ENCODE measurements around the gene NEGR1. TPM values are rescaled to one million over a fixed set of nuclear protein-coding genes. Genes with fewer than 3 reads are reported as not detected.

The NEGR1 gene
- total RNA-seq, 1 experiment from 2014 or later, result 0.05 TPM

GRCh38 chr1:71745326-71745725, 537.0 kb downstream of the NEGR1 start:
- ChIA-PET POLR2A (no interaction called here), CTCF (no interaction called here), RAD21 (ENCODE audit: low non-redundant PET in 1 of 2, low total read pairs in 2 of 2, uncharacterized antibody in 2 of 2, unreplicated experiment in 2 of 2) (no interaction called here)
- TF ChIP-seq CBX3 (IDR thresholded peaks at IDR 0.05; ENCODE audit: low read depth), result no peak
- no peak for TF ChIP-seq MAX (IDR thresholded peaks at IDR 0.05)
- TF ChIP-seq SIN3A (IDR thresholded peaks at IDR 0.05; ENCODE audit: low read depth), result no peak
- TF ChIP-seq ATF3 (IDR thresholded peaks at IDR 0.05), result no peak
- TF ChIP-seq ZFX (IDR thresholded peaks at IDR 0.05), result no peak
- TF ChIP-seq EGR1 (IDR thresholded peaks at IDR 0.05; ENCODE audit: low read depth), result no peak
- TF ChIP-seq CTCF (IDR thresholded peaks at IDR 0.05 in 2 of 3, conservative IDR thresholded peaks at IDR 0.05 in 1 of 3; ENCODE audit: borderline replicate concordance in 1 of 3, insufficient read depth in 1 of 3, low read depth in 2 of 3, low read length in 2 of 3), result no peak
- TF ChIP-seq SP1 (IDR thresholded peaks at IDR 0.05; ENCODE audit: low read depth), result no peak
- no peak for TF ChIP-seq SRF (IDR thresholded peaks at IDR 0.05; ENCODE audit: low read depth)
- TF ChIP-seq EZH2phosphoT487 (IDR thresholded peaks at IDR 0.05; ENCODE audit: borderline replicate concordance), result no peak
- no peak for TF ChIP-seq POLR2A (IDR thresholded peaks at IDR 0.05; ENCODE audit: borderline replicate concordance, extremely low read depth, insufficient read depth, insufficient read length)
- Histone ChIP-seq H3K9me2 (ENCODE audit: insufficient read depth) (no peaks in the 10 kb centered on the region), H3K36me3 (ENCODE audit: control insufficient read depth in 1 of 2, insufficient read depth in 2 of 2, low read length in 2 of 2) (no peaks in the 10 kb centered on the region), H3K9ac (ENCODE audit: low read length) (no peak overlapping the region), H3K27me3 (ENCODE audit: insufficient read depth, low read length) (no peaks in the 10 kb centered on the region), H3K27ac (ENCODE audit: low read depth, low read length) (no peak overlapping the region), H4K20me1 (ENCODE audit: insufficient read depth) (no peaks in the 10 kb centered on the region), H3K9me3 (ENCODE audit: control insufficient read depth in 1 of 2, insufficient read depth in 1 of 2, low read depth in 1 of 2, low read length in 2 of 2) (peaks cover 0 to 5% of the 10 kb centered on the region in 2 experiments; a peak in 2 of 4 replicates), H3K4me2 (ENCODE audit: low read length) (no peak overlapping the region), H3K4me1 (ENCODE audit: control insufficient read depth in 1 of 2, insufficient read depth in 2 of 2, low read length in 2 of 2) (no peaks in the 10 kb centered on the region; a peak in 1 of 4 replicates), H3K4me3 (replicated peaks in 1 of 2; ENCODE audit: low read depth in 1 of 2, low read length in 2 of 2) (no peak overlapping the region), H3K79me2 (ENCODE audit: insufficient read depth, low read length) (no peaks in the 10 kb centered on the region), H2AFZ (ENCODE audit: low read depth, low read length, poor library complexity, severe bottlenecking) (no peak overlapping the region)
- ATAC-seq, result no peak
- BruUV-seq (replicated peaks), result no TSS peak
- DNase-seq (ENCODE audit: low read depth, low spot score), result no peak
- intact Hi-C loops (cut with micrococcal nuclease), result no loop called here
